ENCODE measurements around the gene ZKSCAN5.

DNA sequence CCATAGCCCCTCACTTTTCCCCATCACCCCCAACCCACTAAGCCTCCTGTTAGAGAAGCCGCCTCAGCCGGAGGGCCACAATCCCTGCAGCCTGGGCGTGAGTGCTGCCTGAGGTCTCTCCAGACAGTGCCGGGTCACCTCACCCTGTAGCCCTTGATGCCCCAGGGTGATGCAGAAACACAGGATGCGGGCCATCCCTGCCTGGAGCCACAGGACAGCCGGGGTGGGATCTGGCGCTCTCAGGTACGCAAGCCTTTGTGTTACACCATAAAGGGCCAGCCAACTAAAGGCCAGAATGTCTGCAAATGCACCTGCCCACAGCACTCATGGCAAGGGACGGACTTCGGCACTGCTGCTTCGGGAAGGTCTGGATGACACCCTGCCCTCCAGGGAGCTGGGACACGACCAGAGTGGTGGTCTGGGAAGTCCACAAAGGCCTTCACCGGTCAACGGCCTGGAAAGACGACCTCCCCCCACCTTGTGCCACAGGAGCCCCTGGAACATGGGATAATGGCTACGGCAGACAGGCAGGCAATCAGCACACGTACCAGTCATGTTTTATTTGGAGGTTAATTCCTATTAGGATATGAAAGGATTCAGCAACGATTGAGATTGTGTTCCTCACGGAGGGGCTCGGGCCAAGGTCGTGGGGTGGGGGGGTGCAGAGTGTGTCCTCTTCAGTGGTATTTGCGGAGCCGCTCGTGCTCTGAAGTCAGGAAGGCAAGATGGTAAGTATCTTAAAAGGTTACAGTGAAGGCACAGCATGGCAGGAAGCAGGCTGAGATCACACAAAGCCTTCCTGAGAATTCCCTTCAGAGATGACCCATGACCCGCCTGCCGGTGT is 46.6 kb upstream of the ZKSCAN5 start:
- TF ChIP-seq EZH2 (IDR thresholded peaks at IDR 0.05) (no peak), POLR2AphosphoS5 (IDR thresholded peaks at IDR 0.05; ENCODE audit: borderline replicate concordance, low read depth, low read length) (0 out of 2 replicates have a peak, but pooled peaks have one; percentile 51), FOXP2 (optimal IDR thresholded peaks at IDR 0.05; ENCODE audit: control extremely low read depth, extremely low read length, insufficient read depth) (no peak)

All from SK-N-MC (cell line).